ENCODE measurements around the gene TAF10.

GRCh38 chr11:6646576-6646917, 34.5 kb upstream of the TAF10 start:
- no peak for TF ChIP-seq JUN (CRISPR knock-in tag; IDR thresholded peaks at IDR 0.05)
- no peak for TF ChIP-seq ZNF512B (CRISPR knock-in tag; IDR thresholded peaks at IDR 0.05; ENCODE audit: borderline replicate concordance)
- TF ChIP-seq ZNF710 (CRISPR knock-in tag; IDR thresholded peaks at IDR 0.05; ENCODE audit: borderline replicate concordance), result no peak

Measured in HepG2 (cell line).